Astrocyte (in vitro differentiated cells and primary cell): ENCODE results near the gene KCNMB2. TPM values are rescaled to one million over a fixed set of nuclear protein-coding genes. Genes with fewer than 3 reads are reported as not detected.

ENCODE experiments used
- DNase-seq: peaks from one replicate; pipeline ENCODE4 v3.0.0-alpha.2; 2010; ENCODE audit warnings: low read depth
- FAIRE-seq: peaks from 2 replicates; lab custom pipeline; 2011; peaks lifted over from hg19 to GRCh38; lab: Jason Lieb, UNC
- H2AFZ ChIP-seq: 2 replicates; pipeline ENCODE4 v1.6.0; 2012; ENCODE audit warnings: low read depth, low read length, inconsistent platforms
- H3K27ac ChIP-seq: 2 replicates; pipeline ENCODE4 v1.5.1; 2011; ENCODE audit warnings: low read depth, low read length, inconsistent platforms
- H3K27me3 ChIP-seq: 2 replicates; pipeline ENCODE4 v1.6.0; 2011; ENCODE audit warnings: low read length, inconsistent platforms; ENCODE audit not compliant: insufficient read depth
- H3K36me3 ChIP-seq: 2 replicates; pipeline ENCODE4 v1.5.1; 2011; ENCODE audit warnings: low read length, inconsistent platforms; ENCODE audit not compliant: insufficient read depth
- H3K4me1 ChIP-seq: 2 replicates; pipeline ENCODE4 v1.5.1; 2011; ENCODE audit warnings: low read length, inconsistent platforms; ENCODE audit not compliant: insufficient read depth
- H3K4me2 ChIP-seq: 2 replicates; pipeline ENCODE4 v1.6.0; 2012; ENCODE audit warnings: low read length, inconsistent platforms
- H3K4me3 ChIP-seq: 2 replicates; pipeline ENCODE4 v1.5.1; 2011; ENCODE audit warnings: low read depth, mild to moderate bottlenecking, low read length, inconsistent platforms; ENCODE audit not compliant: insufficient read depth
- H3K79me2 ChIP-seq: 2 replicates; pipeline ENCODE4 v1.6.0; 2012; ENCODE audit warnings: mild to moderate bottlenecking, low read length, inconsistent platforms; ENCODE audit not compliant: insufficient read depth
- H3K9ac ChIP-seq: 2 replicates; pipeline ENCODE4 v1.6.0; 2012; ENCODE audit warnings: mild to moderate bottlenecking, low read length, inconsistent platforms
- H3K9me3 ChIP-seq: 2 replicates; pipeline ENCODE4 v1.5.1; 2012; ENCODE audit warnings: low read depth, mild to moderate bottlenecking, low read length, inconsistent platforms; ENCODE audit not compliant: insufficient read depth
- H4K20me1 ChIP-seq: 2 replicates; pipeline ENCODE4 v1.6.0; 2012; ENCODE audit warnings: low read length, inconsistent platforms; ENCODE audit not compliant: insufficient read depth
- H3K27ac Mint-ChIP-seq: one replicate; pipeline ENCODE4 v1.8.0; 2021; ENCODE audit warnings: mild to moderate bottlenecking, mixed read lengths; ENCODE audit not compliant: unreplicated experiment
- H3K27me3 Mint-ChIP-seq: one replicate; pipeline ENCODE4 v1.8.0; 2021; ENCODE audit warnings: low read depth, mixed read lengths; ENCODE audit not compliant: unreplicated experiment
- H3K36me3 Mint-ChIP-seq: one replicate; pipeline ENCODE4 v1.8.0; 2021; ENCODE audit warnings: low read depth, mixed read lengths; ENCODE audit not compliant: unreplicated experiment
- H3K4me1 Mint-ChIP-seq: one replicate; pipeline ENCODE4 v1.8.0; 2021; ENCODE audit warnings: low read depth, mixed read lengths; ENCODE audit not compliant: unreplicated experiment
- H3K4me3 Mint-ChIP-seq: one replicate; pipeline ENCODE4 v1.8.0; 2021; ENCODE audit warnings: mild to moderate bottlenecking, moderate library complexity, mixed read lengths; ENCODE audit not compliant: unreplicated experiment
- H3K9me3 Mint-ChIP-seq: one replicate; pipeline ENCODE4 v1.8.0; 2021; ENCODE audit warnings: mild to moderate bottlenecking, mixed read lengths; ENCODE audit not compliant: unreplicated experiment
- CTCF ChIP-seq: IDR thresholded peaks from 2 replicates; pipeline ENCODE4 v1.5.1; 2011; ENCODE audit warnings: low read depth, mild to moderate bottlenecking, inconsistent platforms, low read length, moderate library complexity; ENCODE audit not compliant: insufficient read depth
- EZH2 ChIP-seq: IDR thresholded peaks from 2 replicates; pipeline ENCODE4 v1.6.1; 2012; ENCODE audit warnings: mild to moderate bottlenecking, low read length, inconsistent platforms; ENCODE audit not compliant: insufficient read depth
- total RNA-seq: library from RNA; stranded (reverse); gene quantifications from 2 replicates; pipeline ENCODE4 v1.2.1, GENCODE V29; 2021

The KCNMB2 gene
- total RNA-seq, 1 donor from 2014 or later: not detected

DNA sequence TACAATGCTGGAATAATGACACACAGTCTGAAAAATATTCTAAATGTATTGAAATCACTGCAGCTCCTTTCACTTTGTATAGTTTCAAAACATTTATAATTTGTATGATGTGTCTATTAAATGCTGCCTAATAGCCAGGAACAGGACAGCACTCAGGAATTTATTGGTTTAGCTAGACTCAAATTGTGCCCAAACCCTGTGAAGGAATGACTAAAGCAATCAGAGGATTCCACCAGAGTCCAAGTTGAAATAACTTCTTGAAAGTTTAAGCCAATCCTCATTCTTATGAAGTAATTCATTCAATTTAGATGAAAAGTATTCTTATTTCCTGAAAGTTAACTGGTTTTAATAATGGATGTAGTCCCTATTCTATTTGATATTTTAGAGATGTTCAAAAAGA is 268.4 kb downstream of the KCNMB2 start:
- TF ChIP-seq EZH2 (no peak), CTCF (no peak)
- DNase-seq (no peak), FAIRE-seq (no peak)
- no peaks in the 10 kb centered on the region for H4K20me1 ChIP-seq
- H3K27ac Mint-ChIP-seq: no peak overlapping the region
- no peak overlapping the region for H3K4me2 ChIP-seq
- H3K36me3 Mint-ChIP-seq: no peaks in the 10 kb centered on the region
- no peaks in the 10 kb centered on the region for H3K9me3 Mint-ChIP-seq
- no peaks in the 10 kb centered on the region for H3K79me2 ChIP-seq
- no peaks in the 10 kb centered on the region for H3K9me3 ChIP-seq
- no peak overlapping the region for H2AFZ ChIP-seq
- no peaks in the 10 kb centered on the region for H3K4me1 ChIP-seq
- H3K27me3 ChIP-seq: no peaks in the 10 kb centered on the region
- no peak overlapping the region for H3K4me3 Mint-ChIP-seq
- H3K27ac ChIP-seq: no peak overlapping the region
- H3K9ac ChIP-seq: no peak overlapping the region
- no peak overlapping the region for H3K4me3 ChIP-seq
- H3K36me3 ChIP-seq: no peaks in the 10 kb centered on the region
- no peaks in the 10 kb centered on the region for H3K27me3 Mint-ChIP-seq
- no peaks in the 10 kb centered on the region for H3K4me1 Mint-ChIP-seq

DNA sequence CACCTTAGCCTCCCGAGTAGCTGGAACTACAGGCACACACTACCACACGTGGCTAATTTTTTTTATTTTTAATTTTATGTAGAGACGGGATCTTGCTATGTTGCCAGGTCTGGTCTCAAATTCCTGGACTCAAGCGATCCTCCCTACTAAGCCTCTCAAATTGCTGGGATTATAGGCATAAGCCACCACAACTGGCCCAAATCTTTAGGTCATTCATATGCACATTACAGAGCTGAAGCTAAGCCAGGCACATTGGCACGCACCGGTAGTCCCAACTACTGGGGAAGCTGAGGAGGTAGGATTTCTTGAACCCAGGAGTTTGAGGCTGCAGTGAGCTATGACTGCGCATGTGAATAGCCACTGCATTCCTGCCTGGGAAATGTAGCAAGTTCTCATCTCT is 269.5 kb downstream of the KCNMB2 start:
- no peak overlapping the region for H3K4me2 ChIP-seq
- Mint-ChIP-seq H3K4me3 (no peak overlapping the region), H3K27ac (no peak overlapping the region), H3K4me1 (no peaks in the 10 kb centered on the region), H3K36me3 (no peaks in the 10 kb centered on the region), H3K9me3 (no peaks in the 10 kb centered on the region), H3K27me3 (no peaks in the 10 kb centered on the region)
- DNase-seq: no peak
- no peaks in the 10 kb centered on the region for H3K4me1 ChIP-seq
- H3K27ac ChIP-seq: no peak overlapping the region
- no peak overlapping the region for H2AFZ ChIP-seq
- no peak for TF ChIP-seq CTCF
- TF ChIP-seq EZH2: no peak
- no peaks in the 10 kb centered on the region for H3K36me3 ChIP-seq
- H4K20me1 ChIP-seq: no peaks in the 10 kb centered on the region
- no peaks in the 10 kb centered on the region for H3K79me2 ChIP-seq
- H3K9me3 ChIP-seq: no peaks in the 10 kb centered on the region
- no peak overlapping the region for H3K4me3 ChIP-seq
- no peak for FAIRE-seq
- no peak overlapping the region for H3K9ac ChIP-seq
- no peaks in the 10 kb centered on the region for H3K27me3 ChIP-seq

GRCh38 chr3:178806651-178807050 is 270.4 kb downstream of the KCNMB2 start:
- H3K27me3 ChIP-seq: no peaks in the 10 kb centered on the region
- H3K9me3 Mint-ChIP-seq: no peaks in the 10 kb centered on the region
- H3K4me3 Mint-ChIP-seq: no peak overlapping the region
- H3K9me3 ChIP-seq: no peaks in the 10 kb centered on the region
- TF ChIP-seq EZH2 (no peak), CTCF (no peak)
- H3K4me1 Mint-ChIP-seq: no peaks in the 10 kb centered on the region
- no peaks in the 10 kb centered on the region for H3K36me3 Mint-ChIP-seq
- no peak overlapping the region for H3K4me3 ChIP-seq
- H3K4me2 ChIP-seq: no peak overlapping the region
- no peaks in the 10 kb centered on the region for H4K20me1 ChIP-seq
- H3K27ac Mint-ChIP-seq: no peak overlapping the region
- H3K27me3 Mint-ChIP-seq: no peaks in the 10 kb centered on the region
- no peaks in the 10 kb centered on the region for H3K4me1 ChIP-seq
- FAIRE-seq: no peak
- no peak for DNase-seq
- no peaks in the 10 kb centered on the region for H3K79me2 ChIP-seq
- H3K36me3 ChIP-seq: no peaks in the 10 kb centered on the region
- H3K27ac ChIP-seq: no peak overlapping the region
- no peak overlapping the region for H2AFZ ChIP-seq
- H3K9ac ChIP-seq: no peak overlapping the region
